ENCODE results near the gene EXOC4. TPM values are rescaled to one million over a fixed set of nuclear protein-coding genes. Genes with fewer than 3 reads are reported as not detected.
A peak's percentile ranks its signal among the peaks of the same experiment; 100 is the strongest.

Gene EXOC4
- total RNA-seq, 1 donor from 2014 or later: 66.2 TPM

- DNase-seq (ENCODE audit: extremely low read depth, low read depth, low spot score): no peak
These were observed 226.7 kb downstream of the EXOC4 start for GRCh38 chr7:133479456-133480065.

DNA sequence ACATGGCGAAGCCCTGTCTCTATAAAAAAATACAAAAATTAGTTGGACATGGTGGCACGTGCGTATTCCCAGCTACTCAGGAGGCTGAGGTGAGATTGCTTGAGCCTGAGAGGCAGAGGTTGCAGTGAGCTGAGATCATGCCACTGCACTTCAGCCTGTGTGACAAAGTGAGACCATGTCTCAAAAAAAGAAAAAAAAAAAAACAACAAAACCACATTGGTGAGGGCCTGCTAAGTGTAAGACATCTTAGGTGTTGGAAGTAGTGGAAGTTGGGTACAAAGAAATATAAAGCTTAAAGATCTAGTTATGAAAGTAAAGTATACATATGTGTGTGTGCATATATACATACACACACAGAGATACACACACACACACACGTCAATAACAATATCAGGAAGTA, 228.0 kb downstream of the EXOC4 start:
- DNase-seq (ENCODE audit: extremely low read depth, low read depth, low spot score): no peak

DNA sequence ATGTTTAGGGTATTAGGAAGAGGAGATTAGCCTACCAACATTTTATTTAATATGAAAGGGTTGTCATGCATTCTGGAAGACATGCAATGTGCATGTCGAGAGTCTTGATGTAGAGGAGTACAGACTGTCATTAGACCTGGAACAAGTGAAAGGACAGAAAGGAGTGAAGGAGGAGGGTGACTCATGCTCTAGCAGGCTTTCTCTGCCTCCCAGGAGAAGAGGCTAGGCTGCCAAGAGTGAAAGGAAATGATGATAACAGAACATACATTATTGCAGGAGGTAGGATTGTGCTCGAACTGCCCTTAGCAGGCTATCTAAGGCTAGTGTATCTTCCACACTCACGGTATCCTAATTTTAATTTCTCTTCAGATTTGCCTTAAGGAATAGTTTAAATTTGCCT, 228.8 kb downstream of the EXOC4 start:
- DNase-seq (ENCODE audit: extremely low read depth, low read depth, low spot score): peak; percentile 16

DNA sequence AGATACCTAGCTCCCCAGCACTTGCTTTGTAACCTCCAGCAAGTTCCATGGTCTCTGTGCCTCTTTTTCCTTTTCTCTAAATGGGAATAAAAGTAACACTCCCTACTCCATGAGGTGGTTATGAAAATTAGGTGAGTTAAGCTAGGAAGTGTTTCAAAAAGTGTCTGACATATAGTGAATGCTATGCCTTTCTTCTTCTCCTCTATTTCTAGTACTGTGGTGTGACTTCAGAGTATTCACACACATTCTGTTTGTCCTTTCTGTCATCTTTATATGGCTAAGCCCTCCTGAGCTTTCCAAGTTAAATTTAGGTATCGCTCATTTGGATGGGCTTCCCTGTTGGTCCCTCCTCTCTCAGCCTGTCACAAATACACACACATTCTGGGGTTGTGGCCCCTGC, 229.7 kb downstream of the EXOC4 start:
- DNase-seq (ENCODE audit: extremely low read depth, low read depth, low spot score): no peak

- DNase-seq (ENCODE audit: extremely low read depth, low read depth, low spot score): no peak
These were observed 231.2 kb downstream of the EXOC4 start for GRCh38 chr7:133484086-133484485.

DNA sequence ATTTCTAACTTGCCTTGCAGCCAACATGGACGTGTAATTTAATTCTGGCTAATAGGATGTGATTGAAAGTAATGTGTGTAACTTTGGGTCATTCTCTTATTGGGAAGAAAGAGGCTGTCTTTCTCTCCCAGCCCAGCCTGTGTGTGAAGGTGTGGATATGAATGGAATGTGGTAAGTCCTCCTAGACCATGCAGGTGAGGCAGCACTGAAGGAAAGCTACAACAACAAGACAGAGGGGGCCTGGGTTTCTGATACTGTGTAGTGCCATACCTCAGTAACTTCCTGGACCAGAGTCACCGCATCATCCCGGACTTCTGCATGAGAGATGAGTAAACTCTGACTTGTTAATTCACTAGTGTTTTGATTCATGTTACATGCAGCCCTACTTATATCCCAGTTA, 237.0 kb downstream of the EXOC4 start:
- no peak for DNase-seq (ENCODE audit: extremely low read depth, low read depth, low spot score)

GRCh38 chr7:133491201-133491691, 238.4 kb downstream of the EXOC4 start:
- no peak for DNase-seq (ENCODE audit: extremely low read depth, low read depth, low spot score)

DNA sequence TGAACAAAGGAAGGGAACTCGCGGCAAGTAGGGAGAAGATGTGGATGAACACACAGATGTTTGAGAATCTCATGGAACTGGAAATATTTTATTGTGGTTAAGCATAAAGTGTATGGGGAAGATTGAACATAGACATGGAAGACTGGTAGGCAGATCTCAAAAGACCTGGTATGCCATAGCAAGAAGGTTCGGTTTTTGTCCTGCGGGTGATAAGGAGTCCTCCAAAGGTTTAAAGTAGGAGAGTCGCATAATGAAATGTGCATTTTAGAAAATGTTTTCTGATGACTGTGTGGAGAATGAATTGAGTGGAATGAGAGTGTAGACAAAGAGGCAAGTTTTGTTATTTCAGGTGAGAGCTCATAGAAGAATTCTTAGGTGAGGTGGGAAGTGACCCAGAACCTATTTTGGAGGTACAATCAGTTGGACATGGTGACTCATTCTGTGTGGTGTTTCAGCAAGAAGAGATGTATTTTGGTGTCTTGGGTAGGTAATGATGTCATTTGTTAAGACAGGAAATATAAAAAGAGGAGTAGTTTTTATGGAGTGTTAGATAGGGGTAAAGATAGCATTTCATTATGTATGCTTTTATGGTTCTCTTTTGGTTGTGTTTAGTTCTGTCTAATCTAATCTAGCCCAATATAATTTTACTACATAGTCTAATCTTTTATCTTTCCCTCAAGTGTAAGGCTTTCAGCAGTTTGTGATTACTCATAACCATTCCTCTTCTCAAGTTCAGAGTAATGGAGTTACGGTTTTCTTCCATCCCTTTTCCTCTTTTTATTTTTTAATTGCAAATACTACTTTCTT, 239.2 kb downstream of the EXOC4 start:
- DNase-seq (ENCODE audit: extremely low read depth, low read depth, low spot score): no peak

DNA sequence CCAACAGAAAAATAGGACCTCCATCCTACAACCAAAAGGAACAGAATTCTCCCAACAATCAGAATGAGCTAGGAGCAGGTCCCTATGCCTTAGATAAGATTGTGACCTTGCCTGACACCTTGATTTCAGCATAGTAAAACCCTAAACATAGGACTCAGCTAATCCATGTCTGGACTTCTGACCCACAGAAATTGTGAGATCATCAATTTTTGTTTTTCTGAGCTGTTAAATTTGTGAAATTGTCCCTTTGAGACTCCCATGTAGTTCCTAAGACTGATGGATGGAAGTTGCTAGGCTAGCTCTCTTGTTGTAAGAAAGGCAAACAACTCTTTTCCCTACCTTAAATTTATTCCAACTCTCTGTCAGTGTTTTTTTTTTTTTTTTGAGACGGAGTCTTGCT, 244.2 kb downstream of the EXOC4 start:
- no peak for DNase-seq (ENCODE audit: extremely low read depth, low read depth, low spot score)

GRCh38 chr7:133501771-133502170, 248.9 kb downstream of the EXOC4 start:
- no peak for DNase-seq (ENCODE audit: extremely low read depth, low read depth, low spot score)

GRCh38 chr7:133502498-133502897, 249.6 kb downstream of the EXOC4 start:
- DNase-seq (ENCODE audit: extremely low read depth, low read depth, low spot score): no peak

- no peak for DNase-seq (ENCODE audit: extremely low read depth, low read depth, low spot score)
These were observed 250.1 kb downstream of the EXOC4 start for GRCh38 chr7:133502972-133503371.

DNA sequence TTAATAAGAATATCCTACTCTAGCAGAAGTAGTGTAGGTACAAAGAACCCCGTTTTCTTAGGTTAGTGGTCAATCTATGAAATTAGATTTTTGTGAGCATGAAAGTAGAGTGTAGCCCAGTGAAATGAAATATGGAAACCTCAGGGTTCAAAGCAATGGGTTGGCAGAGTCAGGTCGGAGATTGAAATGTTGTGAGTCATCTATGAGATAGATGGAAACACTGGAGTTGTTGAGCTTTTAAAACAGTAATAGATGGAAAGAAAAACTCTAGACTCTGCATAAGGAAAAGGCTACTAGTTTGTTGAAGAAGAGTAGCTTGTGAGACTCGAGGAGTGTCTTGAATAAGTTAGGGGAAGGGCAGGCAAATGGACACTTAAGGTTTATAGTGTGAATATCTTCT, 251.9 kb downstream of the EXOC4 start:
- no peak for DNase-seq (ENCODE audit: extremely low read depth, low read depth, low spot score)

DNA sequence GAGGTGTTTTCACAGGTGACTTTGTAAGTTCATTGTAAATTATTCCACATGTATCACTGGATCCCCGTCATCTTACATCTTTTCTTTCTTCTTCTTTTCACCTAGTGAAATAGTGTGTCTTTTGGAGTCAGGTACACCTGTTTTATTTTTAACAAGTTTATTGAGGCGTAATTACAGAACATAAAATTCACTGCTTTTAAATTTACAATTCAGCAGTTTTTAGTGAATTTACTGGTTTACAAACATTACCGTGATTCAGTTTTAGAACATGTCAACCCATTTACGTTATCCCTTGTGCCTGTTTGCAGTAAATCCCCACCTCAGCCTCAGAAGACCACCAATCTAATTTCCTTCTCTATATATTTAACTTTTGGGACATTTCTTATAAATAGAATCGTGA, 256.9 kb downstream of the EXOC4 start:
- DNase-seq (ENCODE audit: extremely low read depth, low read depth, low spot score): no peak

DNA sequence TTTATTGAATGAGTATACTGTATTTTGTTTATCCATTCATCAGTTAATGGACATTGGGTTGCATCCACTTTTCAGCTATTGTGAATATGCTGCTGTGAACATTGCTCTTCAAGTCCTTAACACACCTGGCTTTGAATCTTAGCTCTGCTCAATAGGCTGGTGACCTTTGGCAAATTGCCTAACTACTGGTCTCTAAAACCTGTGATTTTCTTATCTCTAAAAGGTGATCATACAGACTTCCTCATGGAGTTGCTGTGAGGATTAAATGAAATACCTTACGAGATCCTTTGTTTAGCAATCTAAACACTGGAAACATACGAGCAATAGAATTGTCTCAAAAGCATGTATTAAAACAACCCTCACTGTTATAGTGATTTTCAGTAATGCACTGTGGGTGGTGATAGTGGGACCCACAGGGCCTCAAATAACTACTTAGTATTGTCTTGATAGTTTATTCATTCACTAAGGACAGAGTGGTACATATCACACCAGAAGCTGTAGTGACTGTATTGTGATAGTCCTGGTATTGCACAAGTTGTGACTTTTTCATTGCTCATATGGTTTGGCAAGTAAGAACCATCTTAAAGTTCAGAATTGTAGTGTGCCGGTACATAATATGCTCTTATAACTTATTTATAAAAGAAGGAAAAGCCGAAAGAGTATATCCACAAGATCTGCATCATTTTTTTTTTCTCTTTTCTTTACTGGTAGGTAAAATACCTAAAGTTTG, 257.6 kb downstream of the EXOC4 start:
- no peak for DNase-seq (ENCODE audit: extremely low read depth, low read depth, low spot score)

GRCh38 chr7:133511252-133511651, 258.4 kb downstream of the EXOC4 start:
- DNase-seq (ENCODE audit: extremely low read depth, low read depth, low spot score): no peak

DNA sequence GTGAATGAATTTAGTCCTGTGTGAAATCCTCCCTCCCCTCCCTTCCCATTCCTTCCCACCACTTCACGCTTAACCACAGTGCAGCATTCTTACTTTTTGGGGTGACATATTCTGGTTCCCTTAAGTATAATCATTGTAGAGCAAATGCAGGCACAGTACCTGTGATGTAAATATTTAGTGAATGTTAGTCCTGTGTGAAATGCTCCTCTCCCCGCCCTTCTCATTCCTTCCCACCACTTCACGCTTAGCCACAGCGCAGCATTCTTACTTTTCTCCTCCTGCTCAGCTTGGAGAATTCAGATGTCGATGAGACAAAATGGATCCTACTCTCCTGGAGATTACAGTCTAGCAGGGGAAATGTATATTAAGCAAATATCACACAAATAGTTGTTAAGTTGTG, 258.8 kb downstream of the EXOC4 start:
- DNase-seq (ENCODE audit: extremely low read depth, low read depth, low spot score): no peak

- DNase-seq (ENCODE audit: extremely low read depth, low read depth, low spot score): no peak
These were observed 259.7 kb downstream of the EXOC4 start for GRCh38 chr7:133512560-133512959.

- DNase-seq (ENCODE audit: extremely low read depth, low read depth, low spot score): no peak
These were observed 260.7 kb downstream of the EXOC4 start for GRCh38 chr7:133513608-133514007.

GRCh38 chr7:133514551-133514950, 261.7 kb downstream of the EXOC4 start:
- DNase-seq (ENCODE audit: extremely low read depth, low read depth, low spot score): no peak

- no peak for DNase-seq (ENCODE audit: extremely low read depth, low read depth, low spot score)
These were observed 264.9 kb downstream of the EXOC4 start for GRCh38 chr7:133517766-133518165.

DNA sequence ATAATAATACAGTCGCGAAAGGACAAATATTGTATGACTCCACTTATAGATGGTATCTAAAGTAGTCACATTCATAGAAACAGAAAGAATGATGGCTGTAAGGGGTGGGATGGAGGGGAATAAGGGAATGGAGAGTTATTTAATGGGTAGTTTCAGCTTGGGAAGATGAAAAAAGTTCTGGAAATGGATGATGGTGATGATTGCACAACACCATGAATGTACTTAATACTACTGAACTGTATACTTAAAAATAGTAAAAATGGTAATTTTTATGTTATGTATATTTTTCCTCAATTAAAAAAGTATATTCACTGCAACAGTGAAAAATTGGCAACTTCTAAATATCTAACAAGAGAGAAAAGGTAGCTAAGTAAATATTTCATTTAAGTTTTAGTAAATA, 265.8 kb downstream of the EXOC4 start:
- no peak for DNase-seq (ENCODE audit: extremely low read depth, low read depth, low spot score)
